Activated CD8-positive, alpha-beta memory T cell treated with anti-CD3 and anti-CD28 coated beads, Interleukin-2, amount 50 U/mL, for 1 hour (primary cell): ENCODE data around the gene ZC3H10.
"Not testable (repeated sequence)": the region's sequence is repeated elsewhere in the genome, so short reads cannot be mapped to it uniquely, and the experiment has no call there.

Source experiments
- DNase-seq: peaks from one replicate; pipeline ENCODE4 v3.0.0-alpha.2; 2020; ENCODE audit errors: extremely low read depth

ZC3H10 gene

GRCh38 chr12:56154818-56155217, 36.8 kb downstream of the ZC3H10 start:
- DNase-seq: no peak

- DNase-seq: no peak
These were observed 37.3 kb downstream of the ZC3H10 start for GRCh38 chr12:56155256-56155845.

- not testable (repeated sequence) for DNase-seq
These were observed 38.6 kb downstream of the ZC3H10 start for GRCh38 chr12:56156464-56157200.

- no peak for DNase-seq
These were observed 39.3 kb downstream of the ZC3H10 start for GRCh38 chr12:56157201-56158028.

GRCh38 chr12:56158029-56158925, 40.2 kb downstream of the ZC3H10 start, which contains the start of gene MYL6:
TSS of gene MYL6 (plus strand) at chr12:56158359. CDS start at chr12:56158402, 43 bp downstream.
- DNase-seq: peak; percentile 97

GRCh38 chr12:56158926-56159461, 40.9 kb downstream of the ZC3H10 start:
- DNase-seq: no peak

- DNase-seq: no peak
These were observed 41.6 kb downstream of the ZC3H10 start for GRCh38 chr12:56159482-56160192.

GRCh38 chr12:56160193-56160763, 42.2 kb downstream of the ZC3H10 start:
- no peak for DNase-seq

GRCh38 chr12:56160894-56161689, 43.0 kb downstream of the ZC3H10 start:
- no peak for DNase-seq

- no peak for DNase-seq
These were observed 43.8 kb downstream of the ZC3H10 start for GRCh38 chr12:56161690-56162351.

- DNase-seq: no peak
These were observed 44.6 kb downstream of the ZC3H10 start for GRCh38 chr12:56162468-56163290.

GRCh38 chr12:56163533-56164344, 45.7 kb downstream of the ZC3H10 start:
- DNase-seq: no peak

- DNase-seq: no peak
These were observed 46.3 kb downstream of the ZC3H10 start for GRCh38 chr12:56164345-56164729.

GRCh38 chr12:56165369-56165768, 47.3 kb downstream of the ZC3H10 start:
- no peak for DNase-seq

GRCh38 chr12:56169229-56169759, 51.2 kb downstream of the ZC3H10 start:
- DNase-seq: no peak

GRCh38 chr12:56172839-56173238, 54.8 kb downstream of the ZC3H10 start:
- DNase-seq: no peak
